HL-60 (cell line): Measurements from ENCODE around the gene IL33.

ENCODE experiments used
- DNase-seq, 2 experiments: peaks; one replicate each; pipeline ENCODE4 v3.0.0-alpha.2; 2010 to 2020; ENCODE audit warnings: low read depth in 1 of 2, low spot score in 1 of 2
- H3K27ac ChIP-seq: fragments of 250-450 bp; sonication (Bioruptor Pico); replicated peaks from 2 replicates; pipeline ENCODE4 v1.5.1; 2020; ENCODE audit warnings: mild to moderate bottlenecking, moderate library complexity
- H3K27me3 ChIP-seq: fragments of 250-450 bp; sonication (Bioruptor Pico); 2 replicates; pipeline ENCODE4 v1.5.1; 2021; ENCODE audit warnings: mild to moderate bottlenecking, moderate library complexity; ENCODE audit not compliant: insufficient read depth, poor library complexity, severe bottlenecking
- H3K4me3 ChIP-seq: replicated peaks from 2 replicates; pipeline ENCODE4 v1.5.1; 2011; ENCODE audit warnings: mild to moderate bottlenecking, control low read depth, low read length; ENCODE audit not compliant: insufficient read depth
- GABPA ChIP-seq: IDR thresholded peaks from 2 replicates; pipeline ENCODE4 v1.6.1; 2012; ENCODE audit warnings: low read depth
- POLR2AphosphoS5 ChIP-seq: IDR thresholded peaks from 2 replicates; pipeline ENCODE4 v1.6.1; 2012; ENCODE audit warnings: low read depth
- SPI1 ChIP-seq: IDR thresholded peaks from 2 replicates; pipeline ENCODE4 v1.6.1; 2012; ENCODE audit warnings: low read depth, mild to moderate bottlenecking, borderline replicate concordance
- TF ChIP-seq, protein P1 (sequence below): IDR thresholded peaks from one replicate; pipeline ENCODE4 v1.5.1; 2011; ENCODE audit warnings: low read length, control low read depth, inconsistent platforms; ENCODE audit not compliant: insufficient read depth
- TF ChIP-seq, protein P2 (sequence below): IDR thresholded peaks from 2 replicates; pipeline ENCODE4 v1.6.1; 2012; ENCODE audit warnings: low read depth; ENCODE audit not compliant: insufficient replicate concordance

IL33 gene

DNA sequence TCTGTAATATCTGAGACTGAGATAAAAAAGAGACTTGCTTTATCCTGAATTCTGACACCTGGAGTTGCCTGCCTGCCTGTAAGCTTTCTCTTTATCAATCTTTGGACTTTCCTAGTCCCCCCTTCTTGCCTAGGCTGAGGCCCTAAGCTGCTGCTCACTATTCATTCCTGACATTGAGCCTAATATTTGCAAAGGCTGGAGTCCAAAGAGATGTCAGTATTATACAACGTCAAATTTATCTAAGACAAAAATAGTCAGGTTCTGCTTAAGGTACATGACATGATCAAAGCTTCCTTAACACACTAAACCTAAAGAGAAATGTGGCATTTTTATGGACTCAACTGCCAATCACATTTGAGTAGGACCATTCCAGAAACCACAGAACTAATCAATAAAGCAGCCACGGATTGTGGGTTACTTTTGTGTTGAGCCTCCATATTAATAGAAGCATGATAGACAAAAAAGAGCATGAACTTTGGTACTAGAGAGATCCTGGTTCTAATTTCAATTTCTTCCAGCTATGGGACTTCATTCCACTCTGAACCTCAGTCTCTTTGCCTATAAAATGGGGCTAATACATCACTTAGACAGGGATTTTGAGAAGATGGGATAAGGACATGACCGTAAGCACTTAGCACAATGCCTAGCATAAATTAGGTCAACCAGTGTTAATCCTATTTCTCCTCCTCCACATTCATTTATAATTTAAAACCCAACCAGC is 56.1 kb downstream of the IL33 start:
- no peak for DNase-seq
- H3K27me3 ChIP-seq: no peaks in the 10 kb centered on the region
- TF ChIP-seq GABPA (no peak), POLR2AphosphoS5 (no peak), SPI1 (no peak)
- TF ChIP-seq, protein P1, sequence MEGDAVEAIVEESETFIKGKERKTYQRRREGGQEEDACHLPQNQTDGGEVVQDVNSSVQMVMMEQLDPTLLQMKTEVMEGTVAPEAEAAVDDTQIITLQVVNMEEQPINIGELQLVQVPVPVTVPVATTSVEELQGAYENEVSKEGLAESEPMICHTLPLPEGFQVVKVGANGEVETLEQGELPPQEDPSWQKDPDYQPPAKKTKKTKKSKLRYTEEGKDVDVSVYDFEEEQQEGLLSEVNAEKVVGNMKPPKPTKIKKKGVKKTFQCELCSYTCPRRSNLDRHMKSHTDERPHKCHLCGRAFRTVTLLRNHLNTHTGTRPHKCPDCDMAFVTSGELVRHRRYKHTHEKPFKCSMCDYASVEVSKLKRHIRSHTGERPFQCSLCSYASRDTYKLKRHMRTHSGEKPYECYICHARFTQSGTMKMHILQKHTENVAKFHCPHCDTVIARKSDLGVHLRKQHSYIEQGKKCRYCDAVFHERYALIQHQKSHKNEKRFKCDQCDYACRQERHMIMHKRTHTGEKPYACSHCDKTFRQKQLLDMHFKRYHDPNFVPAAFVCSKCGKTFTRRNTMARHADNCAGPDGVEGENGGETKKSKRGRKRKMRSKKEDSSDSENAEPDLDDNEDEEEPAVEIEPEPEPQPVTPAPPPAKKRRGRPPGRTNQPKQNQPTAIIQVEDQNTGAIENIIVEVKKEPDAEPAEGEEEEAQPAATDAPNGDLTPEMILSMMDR: no peak
- TF ChIP-seq, protein P2, sequence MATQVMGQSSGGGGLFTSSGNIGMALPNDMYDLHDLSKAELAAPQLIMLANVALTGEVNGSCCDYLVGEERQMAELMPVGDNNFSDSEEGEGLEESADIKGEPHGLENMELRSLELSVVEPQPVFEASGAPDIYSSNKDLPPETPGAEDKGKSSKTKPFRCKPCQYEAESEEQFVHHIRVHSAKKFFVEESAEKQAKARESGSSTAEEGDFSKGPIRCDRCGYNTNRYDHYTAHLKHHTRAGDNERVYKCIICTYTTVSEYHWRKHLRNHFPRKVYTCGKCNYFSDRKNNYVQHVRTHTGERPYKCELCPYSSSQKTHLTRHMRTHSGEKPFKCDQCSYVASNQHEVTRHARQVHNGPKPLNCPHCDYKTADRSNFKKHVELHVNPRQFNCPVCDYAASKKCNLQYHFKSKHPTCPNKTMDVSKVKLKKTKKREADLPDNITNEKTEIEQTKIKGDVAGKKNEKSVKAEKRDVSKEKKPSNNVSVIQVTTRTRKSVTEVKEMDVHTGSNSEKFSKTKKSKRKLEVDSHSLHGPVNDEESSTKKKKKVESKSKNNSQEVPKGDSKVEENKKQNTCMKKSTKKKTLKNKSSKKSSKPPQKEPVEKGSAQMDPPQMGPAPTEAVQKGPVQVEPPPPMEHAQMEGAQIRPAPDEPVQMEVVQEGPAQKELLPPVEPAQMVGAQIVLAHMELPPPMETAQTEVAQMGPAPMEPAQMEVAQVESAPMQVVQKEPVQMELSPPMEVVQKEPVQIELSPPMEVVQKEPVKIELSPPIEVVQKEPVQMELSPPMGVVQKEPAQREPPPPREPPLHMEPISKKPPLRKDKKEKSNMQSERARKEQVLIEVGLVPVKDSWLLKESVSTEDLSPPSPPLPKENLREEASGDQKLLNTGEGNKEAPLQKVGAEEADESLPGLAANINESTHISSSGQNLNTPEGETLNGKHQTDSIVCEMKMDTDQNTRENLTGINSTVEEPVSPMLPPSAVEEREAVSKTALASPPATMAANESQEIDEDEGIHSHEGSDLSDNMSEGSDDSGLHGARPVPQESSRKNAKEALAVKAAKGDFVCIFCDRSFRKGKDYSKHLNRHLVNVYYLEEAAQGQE: no peak
- H3K4me3 ChIP-seq: no peak overlapping the region
- no peak overlapping the region for H3K27ac ChIP-seq

DNA sequence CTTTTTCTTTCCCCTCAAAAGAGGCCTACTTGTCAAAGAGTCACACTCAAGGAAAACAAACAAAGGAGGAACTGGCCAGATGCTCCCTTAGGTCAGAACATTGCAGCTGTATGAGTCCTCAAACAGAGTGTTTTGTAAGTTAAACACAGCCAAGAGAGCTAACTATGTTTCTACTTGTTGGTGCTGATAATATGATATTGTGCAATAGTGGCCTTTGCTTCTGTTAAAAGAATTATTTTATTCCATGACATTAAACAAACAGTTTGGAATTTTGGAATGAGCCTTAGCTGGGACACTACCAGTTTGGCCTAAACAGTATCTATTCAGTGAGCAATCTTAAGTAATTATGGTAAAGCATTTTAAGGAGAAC is 56.6 kb downstream of the IL33 start:
- DNase-seq: no peak
- Histone ChIP-seq H3K27ac (no peak overlapping the region), H3K4me3 (no peak overlapping the region), H3K27me3 (no peaks in the 10 kb centered on the region)
- TF ChIP-seq SPI1: no peak
- TF ChIP-seq POLR2AphosphoS5: no peak
- TF ChIP-seq, protein P1: no peak
- TF ChIP-seq GABPA: no peak
- TF ChIP-seq, protein P2: no peak

DNA sequence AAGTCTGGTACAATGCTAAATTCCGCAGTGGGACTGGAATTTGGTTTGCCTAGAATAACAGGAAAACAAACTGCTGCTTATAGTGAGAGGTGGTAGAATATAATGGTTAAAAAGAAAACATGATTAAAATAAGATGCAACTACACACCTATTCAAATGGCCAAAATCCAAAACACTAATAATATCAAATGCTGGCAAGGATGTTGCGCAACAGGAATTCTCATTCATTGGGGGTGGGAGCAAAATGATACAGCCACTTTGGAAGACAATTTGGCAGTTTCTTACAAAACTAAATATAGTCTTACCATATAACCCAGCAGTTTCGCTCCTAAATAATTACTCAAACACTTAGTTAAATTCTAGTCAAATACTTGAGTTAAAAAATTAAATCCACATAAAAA is 61.8 kb downstream of the IL33 start:
- no peak for DNase-seq
- Histone ChIP-seq H3K27ac (no peak overlapping the region), H3K27me3 (no peaks in the 10 kb centered on the region), H3K4me3 (no peak overlapping the region)
- TF ChIP-seq, protein P2: no peak
- TF ChIP-seq SPI1 (no peak), GABPA (no peak), POLR2AphosphoS5 (no peak)
- TF ChIP-seq, protein P1: no peak
